HG03175 (cell line): ENCODE measurements around the gene FAXC.
"Not testable (repeated sequence)": the region's sequence is repeated elsewhere in the genome, so short reads cannot be mapped to it uniquely, and the experiment has no call there.

Experiments used
- ATAC-seq: cut with Tn5 transposase; IDR thresholded peaks from one replicate; pipeline ENCODE4 v1.9.1; 2021; ENCODE audit warnings: mild to moderate bottlenecking, moderate library complexity; ENCODE audit not compliant: unreplicated experiment

FAXC gene

GRCh38 chr6:99287523-99287922 is 62.0 kb downstream of the FAXC start:
- no peak for ATAC-seq

- ATAC-seq: no peak
Measured at GRCh38 chr6:99285881-99286280, 63.6 kb downstream of the FAXC start.

GRCh38 chr6:99282479-99283062 is 66.9 kb downstream of the FAXC start:
- no peak for ATAC-seq

- ATAC-seq: no peak
Measured at GRCh38 chr6:99276747-99277146, 72.7 kb downstream of the FAXC start.

GRCh38 chr6:99270826-99271225 is 78.6 kb downstream of the FAXC start:
- ATAC-seq: no peak

- no peak for ATAC-seq
Measured at GRCh38 chr6:99270030-99270429, 79.4 kb downstream of the FAXC start.

GRCh38 chr6:99269207-99269606 is 80.3 kb downstream of the FAXC start:
- no peak for ATAC-seq

GRCh38 chr6:99266996-99267395 is 82.5 kb downstream of the FAXC start:
- ATAC-seq: not testable (repeated sequence)

GRCh38 chr6:99265447-99265846 is 84.0 kb downstream of the FAXC start:
- not testable (repeated sequence) for ATAC-seq

- no peak for ATAC-seq
Measured at GRCh38 chr6:99254616-99255550, 94.6 kb downstream of the FAXC start.

GRCh38 chr6:99253271-99253670 is 96.2 kb downstream of the FAXC start:
- ATAC-seq: no peak

GRCh38 chr6:99252421-99252820 is 97.1 kb downstream of the FAXC start:
- no peak for ATAC-seq

GRCh38 chr6:99250476-99250875 is 99.0 kb downstream of the FAXC start:
- no peak for ATAC-seq

- no peak for ATAC-seq
Measured at GRCh38 chr6:99246602-99247001, 102.9 kb downstream of the FAXC start.

- no peak for ATAC-seq
Measured at GRCh38 chr6:99241905-99242534, 107.5 kb downstream of the FAXC start.

- no peak for ATAC-seq
Measured at GRCh38 chr6:99236010-99236409, 113.5 kb downstream of the FAXC start.

GRCh38 chr6:99233219-99233618 is 116.3 kb downstream of the FAXC start:
- no peak for ATAC-seq

GRCh38 chr6:99232056-99232455 is 117.4 kb downstream of the FAXC start:
- ATAC-seq: no peak

- ATAC-seq: no peak
Measured at GRCh38 chr6:99225172-99225571, 124.3 kb downstream of the FAXC start.
